Measurements from ENCODE around the gene CYRIA.

GRCh38 chr2:16640001-16640700 is 25.5 kb downstream of the CYRIA start:
- TF ChIP-seq CTCF (IDR thresholded peaks at IDR 0.05) (no peak), POLR2A (IDR thresholded peaks at IDR 0.05) (no peak)
